HG03521 (cell line): Measurements from ENCODE around the gene PEX10.

Experiments
- ATAC-seq: cut with Tn5 transposase; IDR thresholded peaks from one replicate; pipeline ENCODE4 v1.9.1; 2021; ENCODE audit warnings: mild to moderate bottlenecking, moderate library complexity; ENCODE audit not compliant: unreplicated experiment

PEX10 gene

DNA sequence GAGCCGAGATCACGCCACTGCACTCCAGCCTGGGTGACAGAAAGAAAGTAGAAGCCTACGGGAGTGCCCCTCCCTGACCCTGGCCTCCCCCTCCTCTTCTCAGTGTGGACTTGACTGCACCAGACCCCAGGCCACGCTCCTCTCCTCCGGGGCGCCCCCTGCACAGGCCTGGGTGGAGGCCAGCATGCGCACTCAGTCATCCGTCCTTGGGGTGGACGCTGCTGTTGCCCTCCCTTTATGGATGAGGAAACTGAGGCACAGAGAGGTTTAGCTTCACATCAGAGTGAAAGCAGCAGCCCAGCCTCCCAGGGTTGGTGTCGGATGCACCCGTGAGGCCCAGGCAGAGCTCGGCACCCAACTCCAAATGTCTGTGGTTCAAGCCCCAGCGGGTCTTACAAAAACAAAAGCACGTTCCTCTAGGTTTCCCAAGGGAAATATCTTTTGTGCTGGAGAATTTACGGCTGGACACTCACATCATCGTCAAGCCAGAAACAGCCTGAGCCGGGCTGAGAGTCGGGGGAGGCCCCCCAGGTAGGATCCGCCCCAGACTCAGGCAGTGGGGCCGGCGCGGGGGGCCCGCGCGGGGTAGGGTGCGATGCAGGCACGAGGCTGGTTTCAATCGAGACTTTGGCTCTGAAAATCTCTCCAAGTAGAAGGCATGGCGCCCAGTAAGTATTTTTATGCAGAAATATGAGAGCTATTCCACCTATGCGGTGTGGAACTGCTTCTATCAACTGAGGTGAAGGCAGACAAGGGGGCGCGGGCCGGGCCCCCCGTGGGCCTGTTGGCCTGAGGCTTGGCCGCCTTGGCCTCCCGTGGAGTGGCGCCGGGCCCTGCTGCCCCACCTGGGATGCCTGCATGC, 57.6 kb downstream of the PEX10 start:
- no peak for ATAC-seq
